HepG2 (cell line): ENCODE results near the gene MAGI1. TPM values are rescaled to one million over a fixed set of nuclear protein-coding genes. Genes with fewer than 3 reads are reported as not detected.

Experiments
- ATAC-seq: fragments of 200-7000 bp; cut with Tn5 transposase; 3 replicates; pipeline ENCODE4 v1.9.1; 2020; ENCODE audit warnings: mild to moderate bottlenecking, moderate library complexity
- BruUV-seq: library from RNA; stranded (reverse); fragments of 400-500 nt; replicated peaks from 2 replicates; lab custom pipeline; 2021; lab: Mats Ljungman, UMichigan
- CTCF ChIA-PET: fragments of 300-600 bp; formaldehyde crosslinking; extraction: SDS; loops from one replicate; lab custom pipeline; 2021; ENCODE audit warnings: low total read pairs, inconsistent platforms, low intra/inter-chr PET ratio; lab: Yijun Ruan, JAX
- POLR2A ChIA-PET: fragments of 350-600 bp; sonication (Branson Sonifier 250); formaldehyde crosslinking; loops from one replicate; lab custom pipeline; 2020; ENCODE audit warnings: antibody characterized with exemption, inconsistent platforms; lab: Yijun Ruan, JAX
- DNase-seq: peaks from one replicate; pipeline ENCODE4 v3.0.0-alpha.2; 2015; ENCODE audit warnings: low spot score
- FAIRE-seq: peaks from 3 replicates; lab custom pipeline; 2011; peaks lifted over from hg19 to GRCh38; lab: Jason Lieb, UNC
- H2AFZ ChIP-seq: one replicate; pipeline ENCODE4 v1.6.1; 2011; ENCODE audit warnings: low read length, inconsistent platforms
- H3K27ac ChIP-seq: fragments of 300-600 bp; 3 replicates; pipeline ENCODE4 v1.8.0; 2011; ENCODE audit warnings: mixed run types, mild to moderate bottlenecking, mixed read lengths, low read length, inconsistent platforms; ENCODE audit not compliant: insufficient read depth; ENCODE audit errors: extremely low read length
- H3K27me3 ChIP-seq, 2 experiments: fragments of 200-600 bp in 1 of 2; 2 replicates in 1 of 2; 3 replicates in 1 of 2; pipeline versions ENCODE4 v1.6.0 to v1.8.0; 2011; ENCODE audit warnings: low read length in 2 of 2, mild to moderate bottlenecking in 2 of 2, moderate library complexity in 2 of 2, inconsistent platforms in 1 of 2; ENCODE audit not compliant: insufficient read depth in 2 of 2, control insufficient read depth in 1 of 2
- H3K36me3 ChIP-seq, 2 experiments: fragments of 200-600 bp in 1 of 2; replicated peaks in 1 of 2; 2 replicates in 1 of 2; 3 replicates in 1 of 2; pipeline versions ENCODE4 v1.5.1 to v1.8.0; 2011; ENCODE audit warnings: low read length in 2 of 2, inconsistent platforms in 1 of 2; ENCODE audit not compliant: insufficient read depth in 2 of 2, control insufficient read depth in 1 of 2
- H3K4me1 ChIP-seq: 2 replicates; pipeline ENCODE4 v1.5.1; 2012; ENCODE audit warnings: low read length, inconsistent platforms; ENCODE audit not compliant: insufficient read depth
- H3K4me2 ChIP-seq: 2 replicates; pipeline ENCODE4 v1.6.0; 2011; ENCODE audit warnings: low read depth, low read length, inconsistent platforms
- H3K4me3 ChIP-seq, 3 experiments: fragments of 200-600 bp in 1 of 3; sonication (generic), shearing (Covaris generic) in 1 of 3; replicated peaks in 1 of 3; 2 replicates each; pipeline ENCODE4 v1.5.1; 2011 to 2016; ENCODE audit warnings: low read length in 3 of 3, inconsistent platforms in 2 of 3, low read depth in 2 of 3, mild to moderate bottlenecking in 2 of 3, control low read depth in 1 of 3, mixed read lengths in 1 of 3; ENCODE audit not compliant: insufficient read depth in 1 of 3
- H3K79me2 ChIP-seq: one replicate; pipeline ENCODE4 v1.6.1; 2011; ENCODE audit warnings: low read length, inconsistent platforms; ENCODE audit not compliant: insufficient read depth
- H3K9ac ChIP-seq: 2 replicates; pipeline ENCODE4 v1.6.0; 2011; ENCODE audit warnings: mild to moderate bottlenecking, low read depth, low read length, inconsistent platforms; ENCODE audit not compliant: insufficient read depth
- H3K9me3 ChIP-seq: 2 replicates; pipeline ENCODE4 v1.5.1; 2012; ENCODE audit warnings: mild to moderate bottlenecking, low read length
- H4K20me1 ChIP-seq: 2 replicates; pipeline ENCODE4 v1.6.0; 2011; ENCODE audit warnings: inconsistent platforms, mild to moderate bottlenecking, low read length, moderate library complexity; ENCODE audit not compliant: insufficient read depth
- CENPBD1 ChIP-seq: sonication (generic); formaldehyde crosslinking; IDR thresholded peaks from 2 replicates; pipeline ENCODE4 v1.8.0; 2022; ENCODE audit warnings: missing genetic modification reagents, low read depth, mild to moderate bottlenecking, borderline replicate concordance
- FOSL1 ChIP-seq: sonication (generic); formaldehyde crosslinking; IDR thresholded peaks from 2 replicates; pipeline ENCODE4 v1.9.0; 2021; ENCODE audit warnings: missing genetic modification reagents, borderline replicate concordance
- MAX ChIP-seq: IDR thresholded peaks from 2 replicates; pipeline ENCODE4 v1.6.1; 2012; ENCODE audit warnings: inconsistent platforms
- NKX3-1 ChIP-seq: sonication (generic); formaldehyde crosslinking; IDR thresholded peaks from 2 replicates; pipeline ENCODE4 v1.5.0; 2020; ENCODE audit warnings: missing genetic modification reagents
- NR3C1 ChIP-seq: sonication (generic); formaldehyde crosslinking; IDR thresholded peaks from 2 replicates; pipeline ENCODE4 v1.4.0; 2020; ENCODE audit warnings: missing genetic modification reagents
- RAD21 ChIP-seq: fragments of 450-650 bp; formaldehyde crosslinking; IDR thresholded peaks from 2 replicates; pipeline ENCODE4 v1.5.0; 2020; ENCODE audit warnings: mild to moderate bottlenecking
- WGBS: methylation state at CpG from one replicate; pipeline ENCODE4 v1.1.6; 2017; ENCODE audit warnings: low lambda C conversion rate; 5-methylcytosine and 5-hydroxymethylcytosine counted together
- in situ Hi-C: cut with HindIII; loops from 2 replicates; pipeline ENCODE4 v1.10.0; 2017; ENCODE audit warnings: low pct_unique_long_range_greater_than_20kb; ENCODE audit not compliant: extremely low pct_ligation_motif_present
- intact Hi-C: fragments of 100-400 bp; cut with micrococcal nuclease; formaldehyde crosslinking; loops from one replicate; pipeline ENCODE4 v1.10.0; 2022; ENCODE audit not compliant: unreplicated experiment
- polyA plus RNA-seq, 8 experiments: library from polyadenylated mRNA; depleted of rRNA in 3 of 8; stranded (reverse) in 7 of 8; unstranded in 1 of 8; fragments of >200 nt; fragmentation: Illumina TruSeq in 4 of 8; extraction: Trizol in 4 of 8; gene quantifications; 2 replicates each; pipeline versions ENCODE4 v1.2.1 to v1.2.3, GENCODE V29; 2011 to 2016; ENCODE audit warnings: low read depth in 4 of 8, missing spikeins in 1 of 8, mixed read lengths in 1 of 8; ENCODE audit not compliant: insufficient read depth in 1 of 8
- total RNA-seq, 5 experiments: library from RNA; depleted of rRNA; stranded (reverse); fragments of >200 nt; fragmentation: Illumina TruSeq; extraction: Trizol; gene quantifications; 2 replicates each; pipeline ENCODE4 v1.2.3, GENCODE V29; 2016; ENCODE audit warnings: low read depth in 1 of 5
- TF ChIP-seq, protein P1 (sequence below): sonication (generic); formaldehyde crosslinking; IDR thresholded peaks from 2 replicates; pipeline ENCODE4 v1.5.1; 2020; ENCODE audit warnings: missing genetic modification reagents, mild to moderate bottlenecking, borderline replicate concordance
- TF ChIP-seq, protein P2 (sequence below): sonication (generic); formaldehyde crosslinking; IDR thresholded peaks from 2 replicates; pipeline ENCODE4 v1.4.0; 2020; ENCODE audit warnings: missing genetic modification reagents, mild to moderate bottlenecking, borderline replicate concordance
- TF ChIP-seq, protein P3 (sequence below): IDR thresholded peaks from 2 replicates; pipeline ENCODE4 v1.6.1; 2018; ENCODE audit warnings: missing genetic modification reagents

MAGI1 gene
- total and polyA plus RNA-seq, 2 of the 13 experiments (the other 11 are each of a cell fraction or from before 2014, with no cell fraction given), result 22.2 to 26.0 TPM

- TF ChIP-seq, protein P1, sequence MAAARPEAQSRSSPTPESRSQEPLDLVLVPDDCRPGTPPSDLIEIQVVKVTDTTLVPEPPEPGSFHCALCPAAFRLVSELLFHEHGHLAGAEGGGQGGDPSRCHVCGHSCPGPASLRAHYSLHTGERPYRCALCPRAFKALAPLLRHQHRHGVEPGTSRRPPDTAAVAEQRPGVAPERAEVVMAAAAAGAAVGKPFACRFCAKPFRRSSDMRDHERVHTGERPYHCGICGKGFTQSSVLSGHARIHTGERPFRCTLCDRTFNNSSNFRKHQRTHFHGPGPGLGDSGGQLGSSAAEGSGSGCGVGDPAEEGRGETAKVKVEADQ (CRISPR knock-in tag), result no peak
- TF ChIP-seq FOSL1 (CRISPR knock-in tag), result no peak
- Histone ChIP-seq H3K27me3 (no peaks in the 10 kb centered on the region), H3K4me1 (no peaks in the 10 kb centered on the region), H3K9ac (no peak overlapping the region), H3K4me3 (no peak overlapping the region), H4K20me1 (peaks cover 22% of the 10 kb centered on the region; the same call in 1 of the 2 replicates), H3K36me3 (peaks cover 0 to 1% of the 10 kb centered on the region in 2 experiments; a peak in 1 of 5 replicates), H3K79me2 (peaks cover 24% of the 10 kb centered on the region), H3K27ac (no peak overlapping the region), H2AFZ (no peak overlapping the region), H3K9me3 (no peaks in the 10 kb centered on the region), H3K4me2 (no peak overlapping the region)
- in situ Hi-C loops, result no loop called here
- WGBS, result 93% methylated on average over 3 of the region's 3 CpGs
- no TSS peak for BruUV-seq
- intact Hi-C loops, result loop anchor here (10.0 kb wide), 1 partner anchor 414 kb away; no protein-coding TSS in a partner anchor
- no peak for DNase-seq
- FAIRE-seq, result no peak
- no peak for ATAC-seq
- ChIA-PET POLR2A (no interaction called here), CTCF (no interaction called here)
Measured at GRCh38 chr3:65758876-65759598, 279.7 kb downstream of the MAGI1 start.

GRCh38 chr3:65758438-65758837 is 280.3 kb downstream of the MAGI1 start:
- H3K4me3 ChIP-seq, result no peak overlapping the region
- peaks cover 22% of the 10 kb centered on the region; the same call in 1 of the 2 replicates for H4K20me1 ChIP-seq
- no peak overlapping the region for H3K4me2 ChIP-seq
- no peaks in the 10 kb centered on the region for H3K27me3 ChIP-seq
- ATAC-seq (no peak), DNase-seq (no peak), FAIRE-seq (no peak)
- ChIA-PET CTCF (no interaction called here), POLR2A (no interaction called here)
- no peak overlapping the region for H3K9ac ChIP-seq
- H3K9me3 ChIP-seq, result no peaks in the 10 kb centered on the region
- H3K79me2 ChIP-seq, result peaks cover 24% of the 10 kb centered on the region
- no TSS peak for BruUV-seq
- intact Hi-C loops, result loop anchor here (10.0 kb wide), 1 partner anchor 414 kb away; no protein-coding TSS in a partner anchor
- H3K4me1 ChIP-seq, result no peaks in the 10 kb centered on the region
- WGBS, result 85% methylated on average over 5 of the region's 5 CpGs
- no peak overlapping the region for H3K27ac ChIP-seq
- H3K36me3 ChIP-seq, result peaks cover 0 to 1% of the 10 kb centered on the region in 2 experiments; a peak in 1 of 5 replicates
- in situ Hi-C loops, result no loop called here
- no peak overlapping the region for H2AFZ ChIP-seq
- no peak for TF ChIP-seq NR3C1 (CRISPR knock-in tag)
- TF ChIP-seq NKX3-1 (CRISPR knock-in tag), result no peak
- no peak for TF ChIP-seq CENPBD1 (CRISPR knock-in tag)
- TF ChIP-seq, protein P2, sequence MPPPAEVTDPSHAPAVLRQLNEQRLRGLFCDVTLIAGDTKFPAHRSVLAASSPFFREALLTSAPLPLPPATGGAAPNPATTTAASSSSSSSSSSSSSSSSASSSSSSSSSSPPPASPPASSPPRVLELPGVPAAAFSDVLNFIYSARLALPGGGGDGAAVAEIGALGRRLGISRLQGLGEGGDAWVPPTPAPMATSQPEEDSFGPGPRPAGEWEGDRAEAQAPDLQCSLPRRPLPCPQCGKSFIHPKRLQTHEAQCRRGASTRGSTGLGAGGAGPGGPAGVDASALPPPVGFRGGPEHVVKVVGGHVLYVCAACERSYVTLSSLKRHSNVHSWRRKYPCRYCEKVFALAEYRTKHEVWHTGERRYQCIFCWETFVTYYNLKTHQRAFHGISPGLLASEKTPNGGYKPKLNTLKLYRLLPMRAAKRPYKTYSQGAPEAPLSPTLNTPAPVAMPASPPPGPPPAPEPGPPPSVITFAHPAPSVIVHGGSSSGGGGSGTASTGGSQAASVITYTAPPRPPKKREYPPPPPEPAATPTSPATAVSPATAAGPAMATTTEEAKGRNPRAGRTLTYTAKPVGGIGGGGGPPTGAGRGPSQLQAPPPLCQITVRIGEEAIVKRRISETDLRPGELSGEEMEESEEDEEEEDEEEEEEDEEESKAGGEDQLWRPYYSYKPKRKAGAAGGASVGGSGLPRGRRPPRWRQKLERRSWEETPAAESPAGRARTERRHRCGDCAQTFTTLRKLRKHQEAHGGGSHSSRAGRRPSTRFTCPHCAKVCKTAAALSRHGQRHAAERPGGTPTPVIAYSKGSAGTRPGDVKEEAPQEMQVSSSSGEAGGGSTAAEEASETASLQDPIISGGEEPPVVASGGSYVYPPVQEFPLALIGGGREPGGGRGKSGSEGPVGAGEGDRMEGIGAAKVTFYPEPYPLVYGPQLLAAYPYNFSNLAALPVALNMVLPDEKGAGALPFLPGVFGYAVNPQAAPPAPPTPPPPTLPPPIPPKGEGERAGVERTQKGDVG (CRISPR knock-in tag), result no peak
- no peak for TF ChIP-seq RAD21
- TF ChIP-seq MAX, result no peak
- TF ChIP-seq, protein P3, sequence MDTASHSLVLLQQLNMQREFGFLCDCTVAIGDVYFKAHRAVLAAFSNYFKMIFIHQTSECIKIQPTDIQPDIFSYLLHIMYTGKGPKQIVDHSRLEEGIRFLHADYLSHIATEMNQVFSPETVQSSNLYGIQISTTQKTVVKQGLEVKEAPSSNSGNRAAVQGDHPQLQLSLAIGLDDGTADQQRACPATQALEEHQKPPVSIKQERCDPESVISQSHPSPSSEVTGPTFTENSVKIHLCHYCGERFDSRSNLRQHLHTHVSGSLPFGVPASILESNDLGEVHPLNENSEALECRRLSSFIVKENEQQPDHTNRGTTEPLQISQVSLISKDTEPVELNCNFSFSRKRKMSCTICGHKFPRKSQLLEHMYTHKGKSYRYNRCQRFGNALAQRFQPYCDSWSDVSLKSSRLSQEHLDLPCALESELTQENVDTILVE (CRISPR knock-in tag), result no peak
